HepG2 (cell line): Measurements from ENCODE around the gene HIGD1C. TPM values are rescaled to one million over a fixed set of nuclear protein-coding genes. Genes with fewer than 3 reads are reported as not detected.

Source experiments
- ATAC-seq: fragments of 200-7000 bp; cut with Tn5 transposase; 3 replicates; pipeline ENCODE4 v1.9.1; 2020; ENCODE audit warnings: mild to moderate bottlenecking, moderate library complexity
- Bru-seq: library from RNA; stranded (reverse); fragments of 400-500 nt; gene quantifications from one replicate; lab custom pipeline; 2021; lab: Mats Ljungman, UMichigan
- BruChase-seq, 2 experiments: library from RNA; stranded (reverse); fragments of 400-500 nt; gene quantifications; one replicate each; lab custom pipeline; 2021; lab: Mats Ljungman, UMichigan
- BruUV-seq: library from RNA; stranded (reverse); fragments of 400-500 nt; replicated peaks from 2 replicates; lab custom pipeline; 2021; lab: Mats Ljungman, UMichigan
- CTCF ChIA-PET: fragments of 300-600 bp; formaldehyde crosslinking; extraction: SDS; loops from one replicate; lab custom pipeline; 2021; ENCODE audit warnings: low total read pairs, inconsistent platforms, low intra/inter-chr PET ratio; lab: Yijun Ruan, JAX
- POLR2A ChIA-PET: fragments of 350-600 bp; sonication (Branson Sonifier 250); formaldehyde crosslinking; loops from one replicate; lab custom pipeline; 2020; ENCODE audit warnings: antibody characterized with exemption, inconsistent platforms; lab: Yijun Ruan, JAX
- DNase-seq: peaks from one replicate; pipeline ENCODE4 v3.0.0-alpha.2; 2015; ENCODE audit warnings: low spot score
- FAIRE-seq: peaks from 3 replicates; lab custom pipeline; 2011; peaks lifted over from hg19 to GRCh38; lab: Jason Lieb, UNC
- H2AFZ ChIP-seq: one replicate; pipeline ENCODE4 v1.6.1; 2011; ENCODE audit warnings: low read length, inconsistent platforms
- H3K27ac ChIP-seq: fragments of 300-600 bp; 3 replicates; pipeline ENCODE4 v1.8.0; 2011; ENCODE audit warnings: mixed run types, mild to moderate bottlenecking, mixed read lengths, low read length, inconsistent platforms; ENCODE audit not compliant: insufficient read depth; ENCODE audit errors: extremely low read length
- H3K27me3 ChIP-seq, 2 experiments: fragments of 200-600 bp in 1 of 2; 2 replicates in 1 of 2; 3 replicates in 1 of 2; pipeline versions ENCODE4 v1.6.0 to v1.8.0; 2011; ENCODE audit warnings: low read length in 2 of 2, mild to moderate bottlenecking in 2 of 2, moderate library complexity in 2 of 2, inconsistent platforms in 1 of 2; ENCODE audit not compliant: insufficient read depth in 2 of 2, control insufficient read depth in 1 of 2
- H3K36me3 ChIP-seq, 2 experiments: fragments of 200-600 bp in 1 of 2; replicated peaks in 1 of 2; 2 replicates in 1 of 2; 3 replicates in 1 of 2; pipeline versions ENCODE4 v1.5.1 to v1.8.0; 2011; ENCODE audit warnings: low read length in 2 of 2, inconsistent platforms in 1 of 2; ENCODE audit not compliant: insufficient read depth in 2 of 2, control insufficient read depth in 1 of 2
- H3K4me1 ChIP-seq: 2 replicates; pipeline ENCODE4 v1.5.1; 2012; ENCODE audit warnings: low read length, inconsistent platforms; ENCODE audit not compliant: insufficient read depth
- H3K4me2 ChIP-seq: 2 replicates; pipeline ENCODE4 v1.6.0; 2011; ENCODE audit warnings: low read depth, low read length, inconsistent platforms
- H3K4me3 ChIP-seq, 3 experiments: fragments of 200-600 bp in 1 of 3; sonication (generic), shearing (Covaris generic) in 1 of 3; replicated peaks in 1 of 3; 2 replicates each; pipeline ENCODE4 v1.5.1; 2011 to 2016; ENCODE audit warnings: low read length in 3 of 3, inconsistent platforms in 2 of 3, low read depth in 2 of 3, mild to moderate bottlenecking in 2 of 3, control low read depth in 1 of 3, mixed read lengths in 1 of 3; ENCODE audit not compliant: insufficient read depth in 1 of 3
- H3K79me2 ChIP-seq: one replicate; pipeline ENCODE4 v1.6.1; 2011; ENCODE audit warnings: low read length, inconsistent platforms; ENCODE audit not compliant: insufficient read depth
- H3K9ac ChIP-seq: 2 replicates; pipeline ENCODE4 v1.6.0; 2011; ENCODE audit warnings: mild to moderate bottlenecking, low read depth, low read length, inconsistent platforms; ENCODE audit not compliant: insufficient read depth
- H3K9me3 ChIP-seq: 2 replicates; pipeline ENCODE4 v1.5.1; 2012; ENCODE audit warnings: mild to moderate bottlenecking, low read length
- H4K20me1 ChIP-seq: 2 replicates; pipeline ENCODE4 v1.6.0; 2011; ENCODE audit warnings: inconsistent platforms, mild to moderate bottlenecking, low read length, moderate library complexity; ENCODE audit not compliant: insufficient read depth
- ELF3 ChIP-seq: IDR thresholded peaks from 2 replicates; pipeline ENCODE4 v1.6.1; 2016; ENCODE audit warnings: missing genetic modification reagents, missing compliant biosample characterization
- JDP2 ChIP-seq: sonication (generic); formaldehyde crosslinking; IDR thresholded peaks from 2 replicates; pipeline ENCODE4 v1.8.1; 2022; ENCODE audit warnings: missing genetic modification reagents, borderline replicate concordance
- POGZ ChIP-seq: sonication (generic); formaldehyde crosslinking; IDR thresholded peaks from 2 replicates; pipeline ENCODE4 v1.4.0; 2020; ENCODE audit warnings: mild to moderate bottlenecking, missing genetic modification reagents
- TBX2 ChIP-seq: sonication (generic); formaldehyde crosslinking; IDR thresholded peaks from 2 replicates; pipeline ENCODE4 v1.5.0; 2020; ENCODE audit warnings: missing genetic modification reagents, mild to moderate bottlenecking, borderline replicate concordance
- ZNF607 ChIP-seq: sonication (generic); formaldehyde crosslinking; IDR thresholded peaks from 2 replicates; pipeline ENCODE4 v1.5.1; 2020; ENCODE audit warnings: missing genetic modification reagents, mild to moderate bottlenecking, borderline replicate concordance
- ZNF800 ChIP-seq: sonication (generic); formaldehyde crosslinking; IDR thresholded peaks from 2 replicates; pipeline ENCODE4 v1.4.0; 2020; ENCODE audit warnings: missing genetic modification reagents
- WGBS: methylation state at CpG from one replicate; pipeline ENCODE4 v1.1.6; 2017; ENCODE audit warnings: low lambda C conversion rate; 5-methylcytosine and 5-hydroxymethylcytosine counted together
- in situ Hi-C: cut with HindIII; loops from 2 replicates; pipeline ENCODE4 v1.10.0; 2017; ENCODE audit warnings: low pct_unique_long_range_greater_than_20kb; ENCODE audit not compliant: extremely low pct_ligation_motif_present
- intact Hi-C: fragments of 100-400 bp; cut with micrococcal nuclease; formaldehyde crosslinking; loops from one replicate; pipeline ENCODE4 v1.10.0; 2022; ENCODE audit not compliant: unreplicated experiment
- long read RNA-seq, 2 experiments: library from RNA in 1 of 2; library from polyadenylated mRNA in 1 of 2; stranded (forward) in 1 of 2; unstranded in 1 of 2; transcript quantifications; one replicate each; pipeline ENCODE4 v2.0.0, GENCODE V29; 2019 to 2022
- polyA minus RNA-seq, 3 experiments: library from RNA; depleted of rRNA, polyadenylated mRNA; stranded (reverse); fragments of >200 nt; gene quantifications; 2 replicates each; pipeline ENCODE4 v1.2.3, GENCODE V29; 2011; ENCODE audit warnings: low replicate concordance in 1 of 3
- polyA plus RNA-seq, 8 experiments: library from polyadenylated mRNA; depleted of rRNA in 3 of 8; stranded (reverse) in 7 of 8; unstranded in 1 of 8; fragments of >200 nt; fragmentation: Illumina TruSeq in 4 of 8; extraction: Trizol in 4 of 8; gene quantifications; 2 replicates each; pipeline versions ENCODE4 v1.2.1 to v1.2.3, GENCODE V29; 2011 to 2016; ENCODE audit warnings: low read depth in 4 of 8, missing spikeins in 1 of 8, mixed read lengths in 1 of 8; ENCODE audit not compliant: insufficient read depth in 1 of 8
- total RNA-seq, 5 experiments: library from RNA; depleted of rRNA; stranded (reverse); fragments of >200 nt; fragmentation: Illumina TruSeq; extraction: Trizol; gene quantifications; 2 replicates each; pipeline ENCODE4 v1.2.3, GENCODE V29; 2016; ENCODE audit warnings: low read depth in 1 of 5
- TF ChIP-seq, protein P1 (sequence below): IDR thresholded peaks from 2 replicates; pipeline ENCODE4 v1.6.1; 2016; ENCODE audit warnings: control low read depth
- TF ChIP-seq, protein P2 (sequence below): sonication (generic); formaldehyde crosslinking; IDR thresholded peaks from 2 replicates; pipeline ENCODE4 v1.4.0; 2020; ENCODE audit warnings: missing genetic modification reagents, borderline replicate concordance
- TF ChIP-seq, protein P3 (sequence below): sonication (generic); formaldehyde crosslinking; IDR thresholded peaks from 2 replicates; pipeline ENCODE4 v1.4.0; 2020; ENCODE audit warnings: missing genetic modification reagents, mild to moderate bottlenecking, borderline replicate concordance

HIGD1C gene
- total RNA-seq (2016; rRNA removed; fragmentation: Illumina TruSeq; extraction: Trizol): not detected in 2 replicates
- not detected in 2 replicates for total RNA-seq (2016; cell fraction: cytosol; rRNA removed; fragmentation: Illumina TruSeq; extraction: Trizol; ENCODE audit: low read depth)
- not detected in 2 replicates for total RNA-seq (2016; cell fraction: insoluble cytoplasmic fraction; rRNA removed; fragmentation: Illumina TruSeq; extraction: Trizol)
- total RNA-seq (2016; cell fraction: membrane; rRNA removed; fragmentation: Illumina TruSeq; extraction: Trizol): not detected in 2 replicates
- total RNA-seq (2016; cell fraction: nucleus; rRNA removed; fragmentation: Illumina TruSeq; extraction: Trizol): not detected in 2 replicates
- polyA plus RNA-seq (2011; rRNA removed): not detected in 2 replicates
- not detected in 2 replicates for polyA plus RNA-seq (2011; cell fraction: cytosol; rRNA removed)
- polyA plus RNA-seq (2011; cell fraction: nucleus; rRNA removed): not detected in 2 replicates
- polyA plus RNA-seq (2012): not detected in 2 replicates
- polyA plus RNA-seq (2016; cell fraction: cytosol; fragmentation: Illumina TruSeq; extraction: Trizol; ENCODE audit: low read depth): not detected in 2 replicates
- not detected in 2 replicates for polyA plus RNA-seq (2016; cell fraction: insoluble cytoplasmic fraction; fragmentation: Illumina TruSeq; extraction: Trizol; ENCODE audit: low read depth)
- not detected in 2 replicates for polyA plus RNA-seq (2016; cell fraction: membrane; fragmentation: Illumina TruSeq; extraction: Trizol; ENCODE audit: low read depth)
- polyA plus RNA-seq (2016; cell fraction: nucleus; fragmentation: Illumina TruSeq; extraction: Trizol; ENCODE audit: insufficient read depth, low read depth): not detected in 2 replicates
- polyA minus RNA-seq (2011; rRNA and poly(A)+ RNA removed; ENCODE audit: low replicate concordance): not detected in 2 replicates
- polyA minus RNA-seq (2011; cell fraction: cytosol; rRNA and poly(A)+ RNA removed): not detected in 2 replicates
- not detected in 2 replicates for polyA minus RNA-seq (2011; cell fraction: nucleus; rRNA and poly(A)+ RNA removed)
- percentile 18 among the genes with signal in this experiment for Bru-seq, nascent RNA
- BruChase-seq, experiment 1, labeled RNA remaining after a 6-hour chase: percentile 10 among the genes with signal in this experiment
- BruChase-seq, experiment 2, labeled RNA remaining after a 2-hour chase: percentile 14 among the genes with signal in this experiment
- long read RNA-seq, experiment 1: 0 reads
- long read RNA-seq, experiment 2: 0 reads

- ChIA-PET CTCF (no interaction called here), POLR2A (no interaction called here)
- H3K79me2 ChIP-seq: no peaks in the 10 kb centered on the region
- H3K4me2 ChIP-seq: no peak within 1 kb of the TSS
- no peaks in the 10 kb centered on the region for H3K36me3 ChIP-seq
- no peaks in the 10 kb centered on the region for H3K9me3 ChIP-seq
- H3K4me1 ChIP-seq: no peaks in the 10 kb centered on the region
- H3K9ac ChIP-seq: no peak within 1 kb of the TSS
- H3K27me3 ChIP-seq: no peaks in the 10 kb centered on the region
- no peak within 1 kb of the TSS for H3K27ac ChIP-seq
- no peaks in the 10 kb centered on the region for H4K20me1 ChIP-seq
- H3K4me3 ChIP-seq: no peak within 1 kb of the TSS
- in situ Hi-C loops: no loop called here
- DNase-seq: no peak
- BruUV-seq: no TSS peak
- WGBS: 100% methylated on average over 6 of the region's 19 CpGs
- no peak within 1 kb of the TSS for H2AFZ ChIP-seq
- no peak for FAIRE-seq
- no peak for ATAC-seq
- intact Hi-C loops: no loop called here
- TF ChIP-seq ELF3 (CRISPR knock-in tag) (no peak), ZNF800 (CRISPR knock-in tag) (no peak), TBX2 (CRISPR knock-in tag) (no peak), JDP2 (CRISPR knock-in tag) (no peak), POGZ (no peak), ZNF607 (CRISPR knock-in tag) (no peak)
- TF ChIP-seq, protein P1, sequence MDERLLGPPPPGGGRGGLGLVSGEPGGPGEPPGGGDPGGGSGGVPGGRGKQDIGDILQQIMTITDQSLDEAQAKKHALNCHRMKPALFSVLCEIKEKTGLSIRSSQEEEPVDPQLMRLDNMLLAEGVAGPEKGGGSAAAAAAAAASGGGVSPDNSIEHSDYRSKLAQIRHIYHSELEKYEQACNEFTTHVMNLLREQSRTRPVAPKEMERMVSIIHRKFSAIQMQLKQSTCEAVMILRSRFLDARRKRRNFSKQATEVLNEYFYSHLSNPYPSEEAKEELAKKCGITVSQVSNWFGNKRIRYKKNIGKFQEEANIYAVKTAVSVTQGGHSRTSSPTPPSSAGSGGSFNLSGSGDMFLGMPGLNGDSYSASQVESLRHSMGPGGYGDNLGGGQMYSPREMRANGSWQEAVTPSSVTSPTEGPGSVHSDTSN (CRISPR knock-in tag): no peak
- TF ChIP-seq, protein P2, sequence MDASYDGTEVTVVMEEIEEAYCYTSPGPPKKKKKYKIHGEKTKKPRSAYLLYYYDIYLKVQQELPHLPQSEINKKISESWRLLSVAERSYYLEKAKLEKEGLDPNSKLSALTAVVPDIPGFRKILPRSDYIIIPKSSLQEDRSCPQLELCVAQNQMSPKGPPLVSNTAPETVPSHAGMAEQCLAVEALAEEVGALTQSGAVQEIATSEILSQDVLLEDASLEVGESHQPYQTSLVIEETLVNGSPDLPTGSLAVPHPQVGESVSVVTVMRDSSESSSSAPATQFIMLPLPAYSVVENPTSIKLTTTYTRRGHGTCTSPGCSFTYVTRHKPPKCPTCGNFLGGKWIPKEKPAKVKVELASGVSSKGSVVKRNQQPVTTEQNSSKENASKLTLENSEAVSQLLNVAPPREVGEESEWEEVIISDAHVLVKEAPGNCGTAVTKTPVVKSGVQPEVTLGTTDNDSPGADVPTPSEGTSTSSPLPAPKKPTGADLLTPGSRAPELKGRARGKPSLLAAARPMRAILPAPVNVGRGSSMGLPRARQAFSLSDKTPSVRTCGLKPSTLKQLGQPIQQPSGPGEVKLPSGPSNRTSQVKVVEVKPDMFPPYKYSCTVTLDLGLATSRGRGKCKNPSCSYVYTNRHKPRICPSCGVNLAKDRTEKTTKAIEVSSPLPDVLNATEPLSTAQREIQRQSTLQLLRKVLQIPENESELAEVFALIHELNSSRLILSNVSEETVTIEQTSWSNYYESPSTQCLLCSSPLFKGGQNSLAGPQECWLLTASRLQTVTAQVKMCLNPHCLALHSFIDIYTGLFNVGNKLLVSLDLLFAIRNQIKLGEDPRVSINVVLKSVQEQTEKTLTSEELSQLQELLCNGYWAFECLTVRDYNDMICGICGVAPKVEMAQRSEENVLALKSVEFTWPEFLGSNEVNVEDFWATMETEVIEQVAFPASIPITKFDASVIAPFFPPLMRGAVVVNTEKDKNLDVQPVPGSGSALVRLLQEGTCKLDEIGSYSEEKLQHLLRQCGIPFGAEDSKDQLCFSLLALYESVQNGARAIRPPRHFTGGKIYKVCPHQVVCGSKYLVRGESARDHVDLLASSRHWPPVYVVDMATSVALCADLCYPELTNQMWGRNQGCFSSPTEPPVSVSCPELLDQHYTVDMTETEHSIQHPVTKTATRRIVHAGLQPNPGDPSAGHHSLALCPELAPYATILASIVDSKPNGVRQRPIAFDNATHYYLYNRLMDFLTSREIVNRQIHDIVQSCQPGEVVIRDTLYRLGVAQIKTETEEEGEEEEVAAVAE (CRISPR knock-in tag): no peak
- TF ChIP-seq, protein P3, sequence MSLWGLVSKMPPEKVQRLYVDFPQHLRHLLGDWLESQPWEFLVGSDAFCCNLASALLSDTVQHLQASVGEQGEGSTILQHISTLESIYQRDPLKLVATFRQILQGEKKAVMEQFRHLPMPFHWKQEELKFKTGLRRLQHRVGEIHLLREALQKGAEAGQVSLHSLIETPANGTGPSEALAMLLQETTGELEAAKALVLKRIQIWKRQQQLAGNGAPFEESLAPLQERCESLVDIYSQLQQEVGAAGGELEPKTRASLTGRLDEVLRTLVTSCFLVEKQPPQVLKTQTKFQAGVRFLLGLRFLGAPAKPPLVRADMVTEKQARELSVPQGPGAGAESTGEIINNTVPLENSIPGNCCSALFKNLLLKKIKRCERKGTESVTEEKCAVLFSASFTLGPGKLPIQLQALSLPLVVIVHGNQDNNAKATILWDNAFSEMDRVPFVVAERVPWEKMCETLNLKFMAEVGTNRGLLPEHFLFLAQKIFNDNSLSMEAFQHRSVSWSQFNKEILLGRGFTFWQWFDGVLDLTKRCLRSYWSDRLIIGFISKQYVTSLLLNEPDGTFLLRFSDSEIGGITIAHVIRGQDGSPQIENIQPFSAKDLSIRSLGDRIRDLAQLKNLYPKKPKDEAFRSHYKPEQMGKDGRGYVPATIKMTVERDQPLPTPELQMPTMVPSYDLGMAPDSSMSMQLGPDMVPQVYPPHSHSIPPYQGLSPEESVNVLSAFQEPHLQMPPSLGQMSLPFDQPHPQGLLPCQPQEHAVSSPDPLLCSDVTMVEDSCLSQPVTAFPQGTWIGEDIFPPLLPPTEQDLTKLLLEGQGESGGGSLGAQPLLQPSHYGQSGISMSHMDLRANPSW: no peak
Measured at GRCh38 chr12:50952510-50952909, at the start of gene HIGD1C. Gene HIGD1C (plus strand): TSS chr12:50952544. CDS start chr12:50953999, 1,455 bp downstream.
